ENCODE measurements around the gene ACTG1. TPM values are rescaled to one million over a fixed set of nuclear protein-coding genes. Genes with fewer than 3 reads are reported as not detected.

ACTG1 gene
- total RNA-seq, 1 experiment from 2014 or later: 6,819 TPM

DNA sequence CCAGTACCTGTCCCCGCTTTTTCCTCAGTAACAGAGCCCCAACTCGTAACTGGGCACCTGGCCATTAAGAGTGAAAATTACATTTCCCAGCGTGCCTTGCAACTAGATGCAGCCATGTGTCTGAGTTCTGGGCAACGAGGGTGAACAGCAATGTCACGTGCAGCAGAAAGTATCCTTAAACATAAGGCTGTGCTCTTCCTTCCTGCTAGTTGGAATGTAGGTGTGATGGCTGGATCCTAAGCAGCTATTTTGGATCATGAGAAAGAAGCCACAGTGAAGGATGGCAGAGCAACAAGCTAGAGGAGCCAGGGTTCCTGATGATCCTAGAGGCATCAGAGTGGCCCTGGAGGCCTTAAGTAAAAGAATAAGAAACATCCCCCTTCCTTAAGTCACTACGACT is 36.0 kb downstream of the ACTG1 start:
- in situ Hi-C loops (cut with HindIII; ENCODE audit: low sequenced_read_pairs): no loop called here
- no peak for DNase-seq (ENCODE audit: low spot score)

DNA sequence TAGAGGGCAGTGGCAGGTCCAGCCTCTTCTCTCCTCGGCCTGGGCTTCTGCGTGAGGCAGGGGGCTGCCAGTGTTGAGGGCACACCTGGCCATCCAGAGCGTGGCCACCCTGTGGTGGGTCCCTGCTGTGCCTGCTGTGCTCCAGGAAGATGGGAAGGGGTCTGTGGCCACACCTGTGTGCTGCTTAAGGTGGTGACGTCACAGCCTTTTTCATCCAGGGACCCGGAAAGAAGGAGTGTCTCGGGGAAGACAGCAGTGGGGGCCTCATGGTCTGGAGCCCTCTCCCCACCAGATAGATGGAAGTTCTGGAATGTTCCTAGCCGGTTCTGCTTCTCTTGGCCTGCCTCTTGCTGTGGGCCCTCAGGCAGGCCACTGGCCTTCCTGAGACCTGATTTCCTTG is 36.5 kb downstream of the ACTG1 start:
- no peak for DNase-seq (ENCODE audit: low spot score)
- in situ Hi-C loops (cut with HindIII; ENCODE audit: low sequenced_read_pairs): no loop called here

DNA sequence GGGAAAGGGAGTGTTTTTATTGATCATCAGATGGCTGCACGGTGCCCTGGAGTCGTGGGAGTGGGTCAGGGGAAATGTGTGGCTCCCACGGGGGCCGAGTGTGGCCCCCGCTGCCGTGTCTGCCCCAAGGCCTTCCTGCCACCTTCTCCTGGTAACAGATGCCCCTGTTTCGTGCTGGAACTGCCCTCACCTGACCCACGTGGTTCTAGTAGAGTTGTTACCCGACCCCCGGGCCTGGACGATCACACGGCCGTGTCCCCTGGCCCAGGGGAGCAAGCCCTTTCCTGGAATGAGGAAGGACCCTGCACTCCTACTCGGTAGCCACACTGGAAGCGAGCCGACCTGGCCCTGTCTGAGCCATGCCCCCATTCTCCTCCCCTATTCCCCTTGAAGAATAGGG is 37.6 kb downstream of the ACTG1 start:
- no peak for DNase-seq (ENCODE audit: low spot score)
- in situ Hi-C loops (cut with HindIII; ENCODE audit: low sequenced_read_pairs): no loop called here

DNA sequence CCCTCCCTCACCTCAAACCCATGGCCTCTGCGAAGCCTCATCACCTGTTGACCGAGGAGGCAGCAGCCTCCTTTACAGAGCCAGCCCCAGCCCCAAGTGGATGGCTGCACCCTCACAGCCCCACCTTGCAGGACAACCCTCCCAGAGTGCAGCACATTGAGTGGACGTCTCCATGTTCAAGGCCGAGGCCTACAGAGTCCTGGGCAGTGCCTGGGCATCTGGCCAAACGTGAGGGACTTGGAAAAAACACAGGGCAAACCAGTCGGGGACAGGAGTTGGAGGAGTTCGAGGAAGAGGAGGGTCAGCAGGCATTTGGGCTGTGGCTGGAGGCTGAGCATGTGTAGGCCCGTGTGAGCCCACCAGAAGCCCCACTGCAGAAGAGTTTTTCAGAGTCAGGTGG is 39.6 kb downstream of the ACTG1 start:
- no peak for DNase-seq (ENCODE audit: low spot score)

DNA sequence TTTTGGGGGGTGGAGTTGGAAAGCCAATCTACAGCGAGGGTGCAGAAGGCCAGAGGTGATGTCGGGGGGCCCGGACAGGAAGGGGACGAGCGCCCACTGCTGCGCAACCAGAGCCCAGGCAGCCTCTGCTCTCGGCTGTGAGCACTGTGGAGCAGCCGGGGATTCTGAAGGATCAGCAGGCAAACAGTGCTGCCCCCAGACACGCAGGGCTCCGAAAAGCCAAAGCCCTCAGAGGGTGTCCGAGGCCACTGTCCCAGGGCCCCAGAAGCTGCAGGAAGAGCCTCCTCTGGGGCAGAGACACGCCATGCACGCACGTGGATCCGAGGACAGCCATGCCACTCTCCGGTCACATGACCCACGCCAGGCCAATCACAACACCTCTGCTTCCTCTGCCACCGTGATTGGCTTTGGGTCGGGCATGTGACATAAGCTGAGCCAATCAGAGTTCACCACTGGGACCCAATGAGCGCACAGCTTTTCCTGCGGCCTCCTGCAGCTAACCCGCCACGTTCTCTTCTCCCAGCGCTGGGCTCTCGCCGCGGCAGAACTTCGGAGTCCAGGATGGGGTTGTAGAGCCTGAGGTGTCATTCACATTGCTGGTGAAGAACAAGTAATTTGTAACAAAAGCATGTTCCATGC is 40.7 kb downstream of the ACTG1 start:
- DNase-seq (ENCODE audit: low spot score): peak; percentile 89

More for the DNA sequence above, 39.6 kb downstream of the ACTG1 start:
- in situ Hi-C loops (cut with HindIII; ENCODE audit: low sequenced_read_pairs): no loop called here

DNA sequence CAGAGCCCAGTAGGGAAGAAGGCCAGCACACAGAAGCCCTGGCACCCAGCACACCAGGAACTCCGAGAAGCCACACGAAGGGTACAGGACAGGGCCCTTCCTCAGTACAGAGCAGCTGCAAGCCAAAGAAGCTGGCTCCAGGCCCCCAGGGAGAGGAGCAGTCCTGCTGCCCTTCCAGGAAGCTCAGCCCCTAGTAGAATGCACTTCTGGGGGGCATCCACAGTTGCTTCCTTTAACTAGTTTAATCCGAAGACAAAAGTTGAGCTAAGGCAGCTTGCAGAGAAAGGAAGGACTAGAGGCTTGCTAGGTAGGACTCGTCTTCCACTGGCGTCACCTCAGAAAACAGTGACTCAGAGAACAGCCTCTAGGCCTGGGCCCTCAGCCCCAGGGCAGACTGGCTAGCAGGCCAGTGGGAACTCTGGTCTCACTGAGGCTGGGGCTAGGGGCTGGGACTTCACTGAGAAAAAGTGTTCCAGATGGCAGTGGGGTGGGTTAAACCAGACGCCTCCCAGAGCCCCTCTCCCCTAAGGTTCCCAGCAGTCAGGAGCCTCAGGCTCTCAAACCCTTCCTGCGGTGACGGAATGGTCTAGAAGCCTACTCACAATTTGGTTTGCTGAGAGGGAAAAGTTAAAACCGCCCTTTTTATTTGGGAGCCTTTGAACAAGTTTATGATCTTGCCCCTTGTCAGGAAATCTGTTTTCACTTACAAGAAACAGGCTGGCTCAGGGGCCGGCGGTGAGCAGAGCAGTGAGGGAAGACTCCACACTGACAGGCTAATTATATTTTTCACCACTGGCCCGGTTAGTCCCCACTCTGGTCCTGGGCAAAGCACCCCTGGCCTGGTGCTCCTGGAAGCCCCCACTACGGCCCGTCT is 41.4 kb downstream of the ACTG1 start:
- in situ Hi-C loops (cut with HindIII; ENCODE audit: low sequenced_read_pairs): no loop called here
- DNase-seq (ENCODE audit: low spot score): no peak

More for the DNA sequence above, 40.7 kb downstream of the ACTG1 start:
- in situ Hi-C loops (cut with HindIII; ENCODE audit: low sequenced_read_pairs): no loop called here

DNA sequence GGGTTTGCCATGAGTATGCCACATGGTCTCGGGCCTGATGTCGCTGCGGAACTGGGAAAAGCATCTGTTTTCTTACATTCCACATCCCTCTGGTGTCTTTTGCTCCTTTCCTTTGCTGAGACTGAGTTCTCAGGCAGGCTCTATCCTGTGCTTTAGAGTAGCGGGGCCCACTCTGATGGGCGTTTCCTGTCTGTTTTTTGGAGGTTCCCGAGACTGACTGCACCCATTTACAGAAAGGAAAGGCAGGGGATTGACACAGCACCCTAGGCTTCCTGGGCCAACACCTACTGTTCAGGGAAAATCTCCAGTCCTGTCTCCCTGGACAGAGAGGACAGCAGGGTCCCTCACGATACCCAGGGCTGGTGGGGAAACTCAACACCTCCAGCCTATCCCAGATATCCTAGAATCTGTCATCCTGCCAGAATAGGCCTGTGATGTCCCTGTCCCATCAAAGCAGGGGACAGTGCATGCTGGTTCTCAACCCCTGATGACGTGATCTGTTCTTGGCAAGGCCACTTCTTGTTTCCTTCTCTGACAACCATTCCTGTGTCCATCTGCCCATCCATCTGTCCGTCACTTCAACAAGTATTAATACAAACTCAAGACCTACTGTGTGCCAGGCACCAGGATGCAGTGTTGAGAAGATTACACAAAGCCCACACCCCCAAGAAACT is 42.2 kb downstream of the ACTG1 start:
- in situ Hi-C loops (cut with HindIII; ENCODE audit: low sequenced_read_pairs): no loop called here
- peak; percentile 73 for DNase-seq (ENCODE audit: low spot score)

DNA sequence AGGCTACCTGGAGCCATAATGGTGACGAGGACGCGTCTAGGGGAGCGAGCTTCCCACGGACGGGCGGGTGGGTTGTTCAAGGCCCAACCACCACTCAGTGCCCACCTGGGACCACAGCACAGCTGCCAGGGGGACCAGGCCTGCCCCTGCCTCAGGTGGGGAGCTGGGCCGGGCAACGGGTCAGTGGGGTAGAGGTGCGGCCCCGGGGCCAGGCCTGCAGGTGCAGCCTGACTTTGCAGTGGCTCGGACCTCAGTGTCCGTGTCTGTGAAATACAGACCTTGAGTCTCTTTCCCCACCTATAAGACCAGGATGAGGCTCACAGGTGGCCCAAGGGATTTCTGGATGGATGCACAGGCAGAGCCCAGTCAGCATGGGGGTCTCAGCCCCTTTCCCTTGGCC is 43.3 kb downstream of the ACTG1 start:
- in situ Hi-C loops (cut with HindIII; ENCODE audit: low sequenced_read_pairs): no loop called here
- no peak for DNase-seq (ENCODE audit: low spot score)

DNA sequence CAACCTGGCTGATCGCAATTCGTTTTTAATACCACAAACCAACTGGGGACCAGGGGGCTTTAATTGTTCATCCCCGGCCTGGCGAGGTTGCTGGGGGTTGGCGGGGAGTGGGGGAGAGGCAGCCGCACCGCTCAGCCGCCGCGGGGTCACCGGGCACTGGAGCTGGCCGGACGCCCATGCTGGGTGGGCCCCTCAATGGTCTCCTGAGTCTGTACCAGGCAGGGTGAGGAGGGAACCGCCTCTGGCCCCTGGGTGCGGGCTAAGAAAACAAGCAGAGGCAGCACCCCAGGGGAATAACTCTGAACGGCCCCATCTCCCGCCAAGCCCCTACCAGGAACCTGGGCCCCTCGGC is 43.9 kb downstream of the ACTG1 start:
- in situ Hi-C loops (cut with HindIII; ENCODE audit: low sequenced_read_pairs): no loop called here

DNA sequence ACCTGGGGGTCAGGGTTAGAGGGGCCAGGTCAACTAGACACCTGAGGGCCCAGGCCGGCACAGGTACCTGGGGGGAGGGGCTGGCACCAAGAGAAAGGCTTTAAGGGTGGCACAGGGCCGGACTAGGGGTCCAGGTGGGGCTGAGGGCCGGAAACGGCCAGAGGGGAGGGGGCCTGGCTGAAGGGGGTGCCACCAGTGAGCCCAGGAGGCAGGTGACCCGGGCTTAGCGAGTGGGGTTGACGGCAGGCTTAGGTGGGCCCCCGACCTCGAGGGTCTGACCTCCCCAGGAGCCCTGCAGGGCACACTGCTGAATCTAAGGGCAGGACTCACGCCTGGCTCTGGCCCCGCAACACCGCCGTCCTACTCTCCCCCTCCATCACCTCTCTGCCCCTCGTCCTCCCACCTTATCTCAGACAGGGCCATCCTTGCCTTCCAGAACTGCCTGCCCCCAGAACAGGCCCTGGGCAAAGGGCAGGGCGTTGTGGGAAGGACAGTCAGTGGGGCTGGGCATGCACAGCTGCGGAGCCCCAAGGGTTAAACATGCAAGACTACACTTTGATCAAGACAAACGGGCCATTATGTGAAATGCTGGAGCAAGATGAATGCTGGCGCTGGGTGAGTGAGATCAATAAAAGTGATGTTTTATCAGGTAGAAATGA is 44.4 kb downstream of the ACTG1 start:
- no peak for DNase-seq (ENCODE audit: low spot score)
- in situ Hi-C loops (cut with HindIII; ENCODE audit: low sequenced_read_pairs): no loop called here

More for the DNA sequence above, 43.9 kb downstream of the ACTG1 start:
- DNase-seq (ENCODE audit: low spot score): no peak

DNA sequence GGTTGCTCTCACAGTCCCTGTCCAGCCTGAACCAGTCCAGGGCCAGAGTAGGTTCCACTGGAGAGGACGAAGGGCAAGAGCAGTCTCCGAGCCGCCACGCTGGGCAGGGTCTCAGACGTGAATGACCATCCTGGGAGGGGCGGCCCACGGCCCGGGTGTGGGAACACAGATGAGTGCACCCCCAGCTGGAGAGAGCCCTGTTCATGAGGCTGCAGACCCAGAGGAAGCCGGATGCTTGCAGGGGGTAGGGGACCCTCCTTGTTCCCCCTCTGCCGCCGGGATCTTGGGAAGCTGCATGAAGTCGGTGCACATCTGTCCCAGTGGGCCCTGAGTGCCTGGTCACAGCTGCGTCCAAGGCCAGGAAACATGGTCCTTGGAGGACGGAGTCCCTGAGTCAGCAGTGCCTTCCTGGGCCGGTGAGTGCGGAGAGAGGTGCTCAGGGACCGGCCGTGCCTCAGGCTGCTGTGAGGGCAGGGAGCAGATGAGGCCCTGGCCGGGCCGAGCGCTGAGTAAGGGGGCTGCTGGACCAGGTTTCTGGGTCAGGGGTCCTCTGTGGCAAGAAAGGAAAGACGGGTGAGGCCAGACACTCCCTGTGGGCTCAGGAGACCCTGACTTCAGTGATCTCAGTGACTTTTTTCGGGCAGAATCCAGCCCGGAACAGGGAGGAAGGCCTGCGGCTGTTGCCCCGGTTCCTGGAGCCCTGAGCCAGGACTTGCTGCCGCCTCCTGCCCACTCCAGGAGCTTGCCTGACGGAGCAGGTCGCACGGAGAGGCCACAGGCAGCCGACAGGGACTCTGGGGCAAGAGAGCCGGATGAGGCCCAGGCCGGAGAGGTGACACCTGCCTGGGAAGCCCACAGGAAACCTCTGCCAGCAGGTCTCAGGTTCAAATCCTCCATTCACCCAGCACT is 45.8 kb downstream of the ACTG1 start:
- in situ Hi-C loops (cut with HindIII; ENCODE audit: low sequenced_read_pairs): no loop called here
- DNase-seq (ENCODE audit: low spot score): no peak

DNA sequence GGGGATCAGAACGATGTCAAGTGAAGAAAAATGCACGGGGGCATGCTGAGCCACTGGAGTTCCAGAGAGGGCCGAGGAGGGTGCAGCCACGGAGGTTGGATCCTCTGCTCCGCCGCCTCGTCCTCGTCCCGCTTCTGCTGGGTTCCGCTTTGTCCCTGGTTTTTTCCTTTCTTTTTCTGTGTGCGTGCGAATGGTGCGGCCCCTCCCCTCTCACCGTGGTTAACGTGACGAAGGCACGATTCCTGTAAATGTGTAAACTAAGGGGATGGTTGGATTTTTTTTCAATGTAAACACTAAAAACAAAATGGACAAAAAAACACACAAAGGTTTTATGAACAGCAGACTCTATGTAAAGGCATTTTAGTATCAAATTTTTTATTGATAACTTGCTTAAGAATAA is 46.7 kb downstream of the ACTG1 start:
- in situ Hi-C loops (cut with HindIII; ENCODE audit: low sequenced_read_pairs): no loop called here
- DNase-seq (ENCODE audit: low spot score): no peak

DNA sequence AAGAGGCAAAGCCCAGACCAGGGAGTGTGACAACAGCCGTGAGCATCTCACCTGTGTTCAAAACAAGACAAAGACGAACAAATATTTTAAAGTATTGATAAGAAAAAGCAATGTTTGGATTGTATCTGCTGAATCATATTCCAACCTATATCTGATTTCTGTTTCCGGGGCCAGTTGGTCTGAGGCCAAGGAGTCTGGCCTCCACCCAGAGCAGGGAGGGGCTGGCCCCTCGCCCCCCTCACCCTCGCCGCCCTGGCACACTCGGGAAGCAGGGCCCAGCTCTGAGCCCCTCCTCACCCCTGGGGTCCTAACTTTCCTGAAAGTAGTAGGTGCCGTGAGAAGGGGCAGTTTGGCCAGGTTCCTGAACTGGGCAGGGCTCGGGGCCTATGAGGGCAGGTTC is 48.0 kb downstream of the ACTG1 start:
- no peak for DNase-seq (ENCODE audit: low spot score)
- in situ Hi-C loops (cut with HindIII; ENCODE audit: low sequenced_read_pairs): no loop called here

DNA sequence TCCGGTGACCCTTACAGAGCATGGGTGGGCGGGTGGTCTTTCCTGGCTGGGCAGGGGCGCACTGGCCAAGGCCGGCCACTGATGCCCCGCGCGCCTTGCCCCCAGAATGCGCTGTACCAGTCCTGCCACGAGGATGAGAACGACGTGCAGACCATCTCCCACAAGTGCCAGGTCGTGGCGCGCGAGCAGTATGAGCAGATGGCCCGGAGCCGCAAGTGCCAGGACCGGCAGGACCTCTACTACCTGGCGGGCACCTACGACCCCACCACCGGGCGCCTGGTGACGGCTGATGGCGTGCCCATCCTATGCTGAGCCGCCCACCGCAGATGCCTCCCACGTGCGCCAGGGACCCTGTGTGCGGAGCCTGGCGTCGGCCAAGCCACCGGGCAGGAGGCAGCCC is 49.1 kb downstream of the ACTG1 start:
- peak; percentile 62 for DNase-seq (ENCODE audit: low spot score)
- in situ Hi-C loops (cut with HindIII; ENCODE audit: low sequenced_read_pairs): no loop called here

DNA sequence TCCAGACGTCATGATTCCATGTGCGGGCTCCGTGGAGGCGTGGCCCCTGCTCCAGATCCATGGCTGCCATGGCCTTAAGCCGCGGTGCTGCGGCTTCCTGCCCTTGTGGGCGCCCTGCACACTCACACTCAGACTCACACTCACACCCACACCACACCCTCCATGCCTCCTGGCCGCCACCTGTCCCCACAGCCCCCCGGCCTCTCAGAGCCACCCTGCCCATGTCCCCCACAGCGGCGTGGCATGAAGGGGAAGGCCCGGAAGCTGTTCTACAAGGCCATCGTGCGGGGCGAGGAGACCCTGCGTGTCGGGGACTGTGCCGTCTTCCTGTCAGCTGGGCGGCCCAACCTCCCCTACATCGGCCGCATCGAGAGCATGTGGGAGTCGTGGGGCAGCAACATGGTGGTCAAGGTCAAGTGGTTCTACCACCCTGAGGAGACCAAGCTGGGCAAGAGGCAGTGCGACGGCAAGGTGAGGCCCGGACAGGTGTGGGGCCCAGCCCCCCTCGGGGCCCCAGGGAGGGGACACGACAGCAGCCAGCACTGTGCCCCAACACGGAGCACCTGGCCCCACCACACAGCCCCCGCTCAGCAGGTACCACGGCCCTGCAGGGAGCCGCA is 50.0 kb downstream of the ACTG1 start:
- in situ Hi-C loops (cut with HindIII; ENCODE audit: low sequenced_read_pairs): no loop called here
- DNase-seq (ENCODE audit: low spot score): no peak

DNA sequence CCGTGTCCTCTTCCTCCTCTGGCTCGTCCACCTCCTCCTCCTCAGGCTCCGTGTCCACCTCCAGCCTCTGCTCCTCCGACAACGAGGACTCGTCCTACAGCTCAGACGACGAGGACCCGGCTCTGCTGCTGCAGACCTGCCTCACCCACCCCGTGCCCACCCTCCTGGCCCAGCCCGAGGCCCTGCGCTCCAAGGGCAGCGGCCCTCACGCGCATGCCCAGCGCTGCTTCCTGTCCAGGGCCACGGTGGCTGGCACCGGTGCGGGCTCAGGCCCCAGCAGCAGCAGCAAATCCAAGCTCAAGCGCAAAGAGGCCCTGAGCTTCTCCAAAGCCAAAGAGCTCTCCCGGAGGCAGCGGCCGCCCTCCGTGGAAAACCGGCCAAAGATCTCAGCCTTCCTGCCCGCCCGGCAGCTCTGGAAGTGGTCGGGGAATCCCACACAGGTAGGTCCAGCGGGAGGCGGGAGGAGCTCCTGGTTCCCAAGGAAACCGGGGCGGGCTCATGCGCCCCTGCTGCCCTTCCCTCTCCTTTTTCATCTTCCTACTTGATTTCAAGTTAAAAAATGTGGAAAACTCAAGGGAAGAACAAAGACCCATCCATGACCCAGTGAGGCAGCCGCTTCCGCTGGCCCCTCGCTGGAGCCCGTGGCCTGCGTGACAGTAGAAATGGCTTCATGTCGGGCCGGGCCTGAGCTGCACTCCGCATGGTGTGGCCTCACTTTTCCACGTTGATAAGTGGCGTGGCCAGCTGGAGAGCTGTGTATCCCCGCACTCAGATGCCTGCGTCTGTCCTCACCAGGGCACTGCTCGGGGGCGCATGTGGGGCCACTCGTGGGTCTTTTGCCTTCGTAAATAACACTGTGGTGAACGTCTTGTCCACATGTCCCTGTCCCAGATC is 50.7 kb downstream of the ACTG1 start:
- in situ Hi-C loops (cut with HindIII; ENCODE audit: low sequenced_read_pairs): no loop called here
- peak; percentile 34 for DNase-seq (ENCODE audit: low spot score)

DNA sequence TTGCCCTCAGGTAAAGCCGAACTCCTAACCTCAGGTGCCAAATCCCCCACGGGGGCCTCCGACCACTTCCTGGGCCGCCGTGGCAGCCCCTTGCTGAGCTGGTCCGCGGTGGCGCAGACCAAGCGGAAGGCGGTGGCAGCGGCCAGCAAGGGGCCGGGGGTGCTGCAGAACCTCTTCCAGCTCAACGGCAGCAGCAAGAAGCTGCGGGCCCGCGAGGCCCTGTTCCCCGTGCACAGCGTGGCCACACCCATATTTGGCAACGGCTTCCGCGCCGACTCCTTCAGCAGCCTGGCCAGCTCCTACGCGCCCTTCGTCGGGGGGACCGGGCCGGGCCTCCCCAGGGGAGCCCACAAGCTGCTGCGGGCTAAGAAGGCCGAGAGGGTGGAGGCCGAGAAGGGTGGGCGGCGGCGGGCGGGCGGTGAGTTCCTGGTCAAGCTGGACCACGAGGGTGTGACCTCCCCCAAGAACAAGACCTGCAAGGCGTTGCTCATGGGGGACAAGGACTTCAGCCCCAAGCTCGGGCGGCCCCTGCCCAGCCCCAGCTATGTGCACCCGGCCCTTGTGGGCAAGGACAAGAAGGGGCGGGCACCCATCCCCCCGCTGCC is 51.6 kb downstream of the ACTG1 start:
- DNase-seq (ENCODE audit: low spot score): no peak
- in situ Hi-C loops (cut with HindIII; ENCODE audit: low sequenced_read_pairs): no loop called here
